GM21717 (cell line): ENCODE results near the gene PTGDR2.

Experiments used
- ATAC-seq: cut with Tn5 transposase; IDR thresholded peaks from one replicate; pipeline ENCODE4 v1.9.1; 2021; ENCODE audit warnings: mild to moderate bottlenecking, moderate library complexity; ENCODE audit not compliant: unreplicated experiment

Gene PTGDR2

DNA sequence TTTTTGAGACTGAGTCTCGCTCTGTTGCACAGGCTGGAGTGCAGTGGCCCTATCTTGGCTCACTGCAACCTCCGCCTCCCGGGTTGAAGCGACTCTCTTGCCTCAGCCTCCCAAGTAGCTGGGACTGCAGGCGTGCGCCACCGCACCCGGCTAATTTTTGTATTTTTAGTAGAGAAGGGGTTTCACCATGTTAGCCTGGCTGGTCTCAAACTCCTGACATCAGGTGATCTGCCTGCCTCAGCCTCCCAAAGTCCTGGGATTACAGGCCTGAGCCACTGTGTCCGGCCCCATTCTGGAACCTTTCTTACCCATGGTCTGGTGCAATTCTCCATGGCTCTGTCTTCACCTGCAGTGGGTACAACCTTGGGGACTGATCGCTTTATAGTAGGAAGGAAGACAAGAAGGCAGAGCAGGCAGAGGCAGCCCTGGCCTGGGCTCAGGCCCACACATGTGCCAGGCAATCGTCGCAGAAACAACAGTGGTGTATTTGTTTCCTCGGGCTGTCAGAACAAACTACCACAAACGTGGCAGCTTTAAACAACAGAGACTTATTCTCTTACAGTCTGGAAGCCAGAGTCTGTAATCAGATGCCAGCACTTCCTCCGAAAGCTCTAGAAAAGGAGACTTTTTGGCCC is 4.0 kb upstream of the PTGDR2 start:
- no peak for ATAC-seq

DNA sequence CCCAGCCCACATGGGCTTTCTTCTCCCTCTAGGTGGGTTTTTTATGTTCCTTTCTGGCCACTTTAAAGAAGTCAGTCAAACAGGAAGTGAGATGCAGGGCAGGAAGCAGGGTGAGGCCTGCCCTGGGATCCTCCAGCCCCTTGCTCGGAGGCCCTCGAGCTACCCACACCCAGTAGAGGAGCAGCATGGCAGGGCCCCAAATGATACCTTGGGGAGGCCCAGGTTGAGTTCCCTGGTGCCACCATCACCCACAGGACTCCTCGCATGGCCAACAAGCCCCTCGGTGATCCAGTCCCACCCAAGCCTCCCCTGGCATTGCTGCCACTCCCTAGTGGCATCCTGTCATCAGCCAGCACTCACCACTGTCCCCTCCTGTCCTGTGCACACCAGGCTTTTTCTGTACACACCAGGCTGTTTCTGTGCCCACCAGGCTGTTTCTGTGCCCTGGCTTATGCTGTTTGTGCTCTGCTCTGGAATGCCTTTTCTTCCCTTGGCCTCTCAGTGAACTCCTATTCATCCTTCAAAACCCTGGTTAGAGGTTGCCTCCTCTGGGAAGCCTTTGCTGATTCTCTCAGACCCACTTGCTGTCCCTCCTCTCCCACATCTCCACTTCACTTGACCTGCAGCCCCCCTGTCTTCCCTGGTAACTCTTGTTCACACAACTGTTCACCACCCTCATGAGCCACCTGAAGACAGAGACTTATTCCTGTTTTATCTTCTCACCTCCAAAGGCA is 3.1 kb upstream of the PTGDR2 start:
- no peak for ATAC-seq

DNA sequence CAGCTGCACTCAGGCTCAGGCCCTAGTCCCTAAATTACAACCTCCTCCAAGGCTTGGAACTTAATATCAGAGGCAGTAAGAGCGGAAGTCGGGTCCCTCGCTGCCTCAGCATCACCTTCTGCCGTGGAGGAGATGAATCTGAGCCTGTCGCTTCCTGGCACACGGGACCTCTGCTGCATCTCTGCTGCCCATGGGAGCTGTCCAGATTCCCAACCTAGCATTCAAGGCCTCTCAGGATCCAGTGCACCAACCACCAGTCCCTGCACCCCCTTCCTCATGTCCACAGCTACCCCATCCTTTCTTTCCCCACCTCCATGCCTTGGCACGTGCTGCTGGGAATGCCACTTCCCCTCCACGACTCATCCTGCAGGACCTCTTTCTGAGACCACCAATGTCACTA is 2.5 kb upstream of the PTGDR2 start:
- ATAC-seq, result no peak

DNA sequence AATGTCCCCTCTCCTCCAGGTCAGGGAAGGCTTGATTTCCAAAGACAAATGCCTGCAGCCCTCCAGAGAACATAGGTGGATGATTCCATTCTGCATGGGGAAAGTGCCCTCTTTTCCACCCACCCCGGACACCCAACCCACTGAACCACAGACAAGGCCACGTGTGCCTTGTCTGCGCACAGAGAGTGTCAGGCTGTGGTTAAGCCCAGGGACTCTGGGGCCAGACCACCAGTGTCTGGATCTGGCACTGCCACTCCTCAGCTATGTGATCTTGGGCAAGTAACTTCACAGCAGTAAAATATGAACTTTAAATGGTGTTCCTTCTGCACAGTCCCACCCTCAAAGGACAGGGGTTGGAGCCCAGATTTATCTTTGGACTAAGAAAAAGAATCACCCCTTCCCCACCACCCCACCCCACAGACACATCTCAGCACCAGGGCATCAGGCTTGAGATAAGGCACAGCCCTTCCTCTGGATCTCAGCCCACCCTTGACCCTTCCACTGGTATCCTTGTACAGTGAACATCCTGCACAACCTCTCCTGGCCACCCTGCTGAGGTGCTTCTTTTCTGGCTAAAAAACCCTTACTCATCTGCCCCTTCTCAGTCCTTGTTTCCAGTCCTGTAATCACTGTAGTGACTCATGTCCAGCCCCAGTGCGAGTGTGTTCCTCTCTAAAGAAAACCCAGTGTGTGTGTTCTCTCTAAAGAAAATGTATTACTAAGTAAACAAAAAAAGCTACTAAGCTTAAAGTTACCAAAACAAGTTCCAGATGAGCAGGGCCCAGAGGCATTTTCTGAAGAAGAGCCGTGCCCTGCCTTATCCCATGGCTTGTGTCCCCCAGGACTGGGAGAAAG is 1.9 kb upstream of the PTGDR2 start:
- no peak for ATAC-seq

DNA sequence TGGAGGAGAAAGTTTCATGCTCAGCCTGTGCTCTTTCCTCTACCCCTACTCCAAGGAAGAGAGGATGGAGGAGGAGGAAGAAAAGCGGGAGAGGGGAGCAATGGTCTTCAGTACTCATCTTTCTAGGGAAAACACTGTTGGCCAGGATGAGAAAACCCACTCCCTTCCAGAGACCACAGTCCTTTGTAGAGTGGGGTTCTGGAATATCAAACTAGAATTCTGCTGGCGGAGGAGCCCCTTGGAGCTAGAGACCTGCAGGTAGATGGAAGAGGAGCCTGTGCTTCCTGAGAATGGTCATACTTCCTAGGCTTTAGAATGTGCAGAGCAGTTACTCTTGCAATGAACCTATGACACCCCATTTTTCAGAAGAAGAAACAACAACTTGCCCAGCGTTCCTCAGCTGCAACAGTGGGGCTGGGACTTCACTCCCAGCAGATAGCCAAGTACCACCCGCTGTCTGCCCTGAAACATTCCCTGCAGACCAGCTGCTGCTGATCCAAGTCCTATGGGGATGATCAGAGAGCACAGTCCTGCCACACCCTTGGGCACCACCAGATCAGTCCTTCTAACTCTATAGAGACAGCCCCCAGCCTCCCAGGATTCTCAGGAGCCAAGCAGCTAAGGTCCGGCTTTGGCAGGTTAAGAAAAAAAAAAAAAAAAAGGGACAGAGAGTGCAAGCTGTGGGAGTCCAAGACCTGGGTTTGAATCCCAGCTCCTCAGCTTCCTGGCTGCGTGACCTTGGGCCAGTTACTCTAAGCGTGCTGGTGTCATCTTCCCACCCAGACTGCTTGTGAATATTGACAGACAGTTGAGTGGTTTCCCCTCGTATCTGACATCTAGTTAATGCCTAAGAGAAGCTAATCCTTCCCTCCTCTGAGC is 664 bp downstream of the PTGDR2 start:
- no peak for ATAC-seq

DNA sequence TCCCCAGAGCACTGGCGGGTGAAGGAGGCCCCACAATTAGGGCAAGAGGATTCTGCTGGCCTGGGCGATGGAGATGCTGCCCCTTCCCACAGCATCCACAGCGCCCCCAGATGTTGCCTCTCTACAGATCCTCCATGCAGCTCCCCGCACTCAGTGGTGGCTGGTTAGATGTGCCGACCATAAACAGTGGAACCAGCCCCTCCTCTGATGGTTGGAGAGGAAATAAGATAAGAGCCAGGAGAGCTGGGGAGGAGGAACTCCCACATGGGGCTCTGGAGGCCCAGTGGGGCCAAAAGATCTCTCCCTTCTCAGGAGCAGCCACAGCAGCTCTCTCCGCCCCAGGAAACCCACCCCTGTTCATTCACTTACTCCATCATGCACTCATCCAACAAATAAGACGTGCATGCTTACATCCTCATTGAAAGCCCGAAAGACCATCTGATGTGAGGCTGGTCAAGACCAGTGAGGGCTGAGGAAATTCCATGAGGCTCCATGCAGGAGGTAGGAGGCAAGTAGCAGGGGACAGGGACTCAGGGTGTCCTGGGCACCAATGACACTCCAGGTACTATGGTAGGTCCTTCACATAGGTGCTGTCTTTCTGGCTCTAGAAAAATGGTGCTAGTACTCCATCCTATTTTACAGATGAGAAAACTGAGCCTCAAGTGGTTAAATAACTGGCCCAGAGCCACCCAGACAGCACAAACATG is 1.5 kb downstream of the PTGDR2 start:
- ATAC-seq, result no peak

DNA sequence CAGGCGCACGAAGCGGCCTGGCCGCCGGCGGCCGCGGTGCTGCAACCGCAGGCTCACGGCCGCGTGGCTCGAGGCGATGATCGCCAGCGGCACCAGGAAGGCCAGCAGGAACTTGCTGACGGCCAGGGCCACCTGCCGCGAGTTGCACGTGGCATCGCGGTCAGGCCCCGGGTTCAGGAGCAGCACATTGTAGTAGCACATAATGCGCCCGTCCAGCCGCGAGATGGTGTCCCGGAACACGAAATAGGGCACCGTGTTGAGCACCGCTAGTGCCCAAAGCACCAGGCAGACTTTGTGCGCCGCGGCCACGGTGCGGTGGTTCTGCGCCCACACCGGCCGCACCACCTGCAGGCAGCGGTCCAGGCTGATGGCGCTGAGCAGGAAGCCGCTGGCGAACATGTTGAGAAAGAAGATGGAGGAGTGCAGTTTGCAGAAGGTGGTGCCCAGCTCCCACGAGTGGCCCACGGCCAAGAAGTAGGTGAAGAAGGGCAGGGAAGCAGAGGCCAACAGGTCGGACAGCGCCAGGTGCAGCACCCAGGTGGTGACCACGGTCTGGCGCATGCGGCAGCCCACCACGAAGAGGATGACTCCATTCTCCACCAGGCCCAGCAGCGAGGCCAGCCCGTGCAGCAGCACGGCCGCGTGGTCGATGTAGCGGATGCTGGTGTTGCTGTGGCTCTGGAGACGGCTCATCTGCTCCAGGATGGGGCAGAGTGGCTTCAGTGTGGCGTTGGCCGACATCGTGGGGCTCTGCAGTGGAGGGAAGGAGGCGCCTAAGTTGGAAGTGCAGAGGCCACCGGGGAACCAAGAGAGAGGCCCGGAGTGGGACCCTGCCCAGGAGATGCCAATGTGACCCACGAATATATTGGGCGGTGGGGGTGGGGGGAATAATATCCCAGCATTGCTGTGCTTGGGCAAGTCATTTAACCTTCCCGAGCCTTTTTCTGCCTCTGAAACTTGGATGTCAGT is 2.5 kb downstream of the PTGDR2 start:
- no peak for ATAC-seq

DNA sequence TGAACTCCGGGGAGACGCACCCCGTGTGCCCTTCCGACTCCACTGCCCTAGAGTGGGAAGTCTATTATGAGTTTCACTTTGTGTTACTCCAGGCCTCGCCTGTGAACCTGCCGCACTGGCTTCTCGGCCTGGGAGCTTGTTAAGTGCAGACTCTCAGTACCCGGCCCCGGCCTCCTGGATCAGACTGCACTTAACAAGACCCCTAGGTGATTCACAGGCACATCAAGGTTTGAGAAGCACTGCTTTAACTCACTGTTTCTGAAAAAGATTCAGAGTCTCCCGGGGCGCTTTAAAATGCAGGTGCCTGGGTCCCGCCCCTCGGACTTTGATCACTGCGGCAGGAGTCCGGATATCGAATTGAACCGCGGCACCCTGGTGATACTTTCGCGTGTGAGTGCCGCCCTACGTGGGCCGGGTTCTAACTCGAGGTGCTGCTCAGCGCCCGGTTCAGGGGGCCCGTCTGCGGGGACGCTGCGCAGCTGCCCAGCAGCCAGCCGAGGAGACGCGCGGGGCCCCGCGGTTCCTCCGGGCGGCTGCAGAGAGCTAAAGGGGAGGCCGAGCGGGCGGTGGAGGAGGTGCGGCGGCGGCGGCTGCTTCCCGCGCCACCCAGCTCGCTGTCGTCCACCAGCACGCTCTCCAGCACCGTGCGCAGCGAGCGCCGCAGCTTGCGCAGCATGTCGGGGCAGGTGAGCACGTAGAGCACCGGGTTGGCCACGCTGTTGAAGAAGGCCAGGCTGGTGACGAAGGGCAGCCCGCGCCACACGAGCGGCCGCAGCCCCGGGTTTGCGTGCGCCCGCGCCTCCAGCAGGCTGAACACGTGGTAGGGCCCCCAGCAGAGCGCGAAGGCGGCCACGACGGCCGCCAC is 3.4 kb downstream of the PTGDR2 start:
- ATAC-seq, result no peak

DNA sequence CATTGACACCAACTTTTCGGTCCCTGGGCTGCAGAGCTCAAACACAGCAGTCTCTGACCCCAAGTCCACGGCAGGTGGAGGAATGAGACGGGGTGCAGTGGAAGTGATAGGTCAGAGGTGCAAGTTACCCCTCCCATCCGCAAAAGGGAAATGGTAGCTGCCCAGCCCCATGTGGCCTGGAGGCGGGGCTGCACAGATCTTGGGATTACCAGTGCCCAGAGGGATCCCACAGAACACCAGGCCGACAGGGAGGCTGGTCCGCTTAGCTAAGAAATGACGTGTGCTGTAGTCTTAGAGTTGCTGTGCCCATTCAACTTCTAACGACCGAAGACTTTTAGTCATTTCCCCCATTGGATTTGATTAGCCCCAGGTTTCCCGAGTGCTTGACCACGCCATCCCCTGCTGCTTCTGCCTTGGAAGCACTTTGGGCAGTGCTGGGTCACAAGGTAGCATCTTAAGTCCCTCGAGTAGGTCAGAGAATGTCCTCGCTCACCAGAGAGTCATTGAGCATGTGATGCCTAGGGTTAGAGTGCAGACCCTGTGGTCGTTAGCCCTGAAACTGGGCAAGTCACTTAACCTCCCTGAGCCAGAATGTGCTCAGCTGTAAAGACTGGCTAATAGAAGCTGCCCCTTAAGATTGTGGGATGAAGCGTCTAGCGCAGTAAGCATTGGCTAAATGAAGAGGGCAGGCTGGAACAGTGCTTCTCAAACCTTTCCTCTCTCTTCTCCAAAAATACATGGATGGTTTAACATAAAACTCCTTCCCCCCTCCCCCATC is 4.2 kb downstream of the PTGDR2 start:
- ATAC-seq, result no peak

DNA sequence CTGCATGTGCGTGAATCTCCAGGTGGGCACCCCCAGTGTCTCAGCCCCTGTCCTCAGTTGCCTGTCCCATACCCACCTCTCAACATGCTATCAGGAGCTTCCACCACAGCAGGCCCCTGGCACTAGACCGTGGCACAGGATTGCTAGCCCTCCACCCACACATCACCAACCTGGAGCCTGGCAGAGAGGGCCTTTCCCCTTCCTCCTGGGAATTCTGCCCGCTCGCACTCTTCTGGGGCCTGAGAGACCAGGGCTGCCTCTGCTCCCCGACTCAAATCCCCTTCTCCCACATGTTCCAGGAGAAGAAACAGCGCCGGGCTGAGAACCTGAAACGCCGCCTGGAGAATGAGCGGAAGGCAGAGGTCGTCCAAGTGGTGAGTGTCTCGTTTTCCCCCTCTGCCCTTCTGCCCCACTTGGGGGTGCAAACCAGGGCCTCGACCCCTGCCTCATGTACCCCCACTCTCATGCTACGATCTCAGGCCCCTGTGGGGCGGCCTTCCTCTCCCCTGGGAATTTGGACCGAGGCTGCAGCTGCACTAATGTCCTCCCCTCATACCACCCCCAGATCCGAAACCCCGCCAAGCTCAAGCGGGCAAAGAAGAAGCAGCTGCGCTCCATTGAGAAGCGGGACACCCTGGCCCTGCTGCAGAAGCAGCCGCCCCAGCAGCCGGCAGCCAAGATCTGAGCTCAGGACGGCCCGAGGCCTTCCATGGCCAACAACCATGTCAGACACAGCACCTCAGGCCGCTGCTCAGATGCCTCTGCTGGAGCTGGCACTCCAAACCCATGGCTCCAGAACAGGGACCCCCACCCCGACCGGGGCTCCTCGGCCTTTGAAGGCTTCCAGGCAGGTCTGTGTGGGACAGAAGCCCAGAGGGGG is 5.9 kb downstream of the PTGDR2 start:
- no peak for ATAC-seq

DNA sequence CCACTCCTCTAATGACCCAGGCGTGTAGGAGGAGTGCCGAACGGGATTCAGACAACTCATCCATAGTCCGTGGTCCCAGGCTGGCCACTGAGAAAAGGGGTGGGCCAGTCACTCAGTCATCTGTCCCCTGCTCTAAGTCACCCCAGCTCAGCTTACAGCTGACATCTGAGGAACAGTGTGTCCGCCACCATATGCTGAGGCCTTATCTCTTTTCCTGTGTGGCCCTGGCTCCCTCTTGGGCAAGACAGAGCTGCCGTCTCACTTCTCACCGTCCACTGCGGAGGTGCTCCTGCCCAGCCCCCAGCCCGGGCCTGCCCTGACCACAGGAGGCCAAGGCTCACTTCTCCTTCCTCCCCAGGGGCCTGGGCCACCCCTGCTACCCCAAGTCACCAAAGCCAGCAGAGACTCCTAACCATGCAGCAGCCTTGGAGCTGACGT is 7.0 kb downstream of the PTGDR2 start:
- ATAC-seq, result no peak

DNA sequence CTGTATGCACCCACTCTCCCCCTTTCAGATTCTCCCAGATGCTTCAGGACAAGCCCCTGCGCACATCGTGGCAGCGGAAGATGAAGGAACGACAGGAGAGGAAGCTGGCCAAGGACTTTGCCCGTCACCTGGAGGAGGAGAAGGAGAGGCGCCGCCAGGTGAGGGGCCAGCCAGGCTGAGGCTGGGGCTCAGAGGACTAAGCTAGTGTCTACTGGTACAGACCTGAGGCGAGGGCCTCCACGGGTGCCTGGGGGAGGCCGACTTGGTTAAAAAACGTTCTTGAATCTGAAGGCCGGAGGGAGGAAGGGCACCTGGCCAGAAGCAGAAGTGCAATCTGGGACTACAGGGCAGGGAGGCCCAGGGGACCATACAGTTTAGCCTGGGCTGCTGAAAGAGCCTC is 7.9 kb downstream of the PTGDR2 start:
- no peak for ATAC-seq

DNA sequence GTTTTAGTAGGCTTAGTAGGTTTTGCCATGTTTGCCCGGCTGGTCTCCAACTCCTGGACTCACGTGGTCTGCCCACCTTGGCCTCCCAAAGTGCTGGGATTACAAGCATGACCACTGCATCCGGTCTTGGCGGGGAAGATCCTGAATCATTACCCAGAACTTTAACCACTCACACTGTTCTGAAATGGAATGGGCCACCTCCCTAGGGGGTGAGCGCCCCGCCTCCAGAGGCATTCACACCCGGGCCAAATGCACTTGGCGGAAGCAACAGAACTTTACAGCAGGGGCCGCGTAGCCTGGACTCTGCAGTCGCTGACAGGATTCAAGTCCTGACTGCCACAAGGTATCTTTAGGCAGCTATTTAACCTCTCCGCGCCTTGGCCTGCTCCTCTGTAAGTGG is 8.5 kb downstream of the PTGDR2 start:
- ATAC-seq, result no peak

DNA sequence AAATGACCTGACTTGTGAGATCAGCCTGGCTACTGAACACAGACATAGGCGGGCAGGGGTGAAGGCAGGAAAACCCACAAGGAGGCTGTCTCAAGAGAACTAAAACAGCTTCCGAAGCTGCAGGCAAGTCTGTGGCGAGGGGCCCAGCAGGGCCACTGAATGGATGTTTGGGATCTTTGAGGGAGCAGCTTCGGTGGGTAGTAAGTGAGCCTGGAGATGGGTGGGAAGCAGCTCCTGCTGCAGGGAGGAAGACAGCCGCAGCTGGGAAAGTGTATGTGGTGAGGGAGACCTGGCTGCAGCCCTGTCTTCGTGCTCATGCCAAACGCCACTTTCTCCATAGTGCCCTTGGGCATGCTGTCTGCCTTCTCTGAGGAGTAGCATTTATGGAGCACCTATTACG is 10.4 kb downstream of the PTGDR2 start:
- ATAC-seq, result no peak

DNA sequence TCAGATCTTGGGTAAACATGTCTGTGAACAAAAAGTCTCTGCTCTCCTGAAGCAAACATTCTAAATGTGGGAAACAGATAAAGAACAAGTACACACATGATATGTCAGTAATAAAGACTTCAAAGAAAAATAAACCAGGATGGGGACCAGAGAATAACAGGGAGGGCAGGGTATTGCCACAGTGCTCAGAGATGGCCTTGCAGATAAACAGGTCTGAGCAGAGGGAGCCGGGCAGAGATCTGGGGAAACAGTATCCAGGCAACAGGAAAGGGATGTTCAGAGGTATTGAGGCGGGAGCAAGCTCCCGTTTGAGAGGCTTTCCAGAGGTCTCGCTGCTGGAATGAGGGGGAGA is 10.9 kb downstream of the PTGDR2 start:
- ATAC-seq, result no peak

DNA sequence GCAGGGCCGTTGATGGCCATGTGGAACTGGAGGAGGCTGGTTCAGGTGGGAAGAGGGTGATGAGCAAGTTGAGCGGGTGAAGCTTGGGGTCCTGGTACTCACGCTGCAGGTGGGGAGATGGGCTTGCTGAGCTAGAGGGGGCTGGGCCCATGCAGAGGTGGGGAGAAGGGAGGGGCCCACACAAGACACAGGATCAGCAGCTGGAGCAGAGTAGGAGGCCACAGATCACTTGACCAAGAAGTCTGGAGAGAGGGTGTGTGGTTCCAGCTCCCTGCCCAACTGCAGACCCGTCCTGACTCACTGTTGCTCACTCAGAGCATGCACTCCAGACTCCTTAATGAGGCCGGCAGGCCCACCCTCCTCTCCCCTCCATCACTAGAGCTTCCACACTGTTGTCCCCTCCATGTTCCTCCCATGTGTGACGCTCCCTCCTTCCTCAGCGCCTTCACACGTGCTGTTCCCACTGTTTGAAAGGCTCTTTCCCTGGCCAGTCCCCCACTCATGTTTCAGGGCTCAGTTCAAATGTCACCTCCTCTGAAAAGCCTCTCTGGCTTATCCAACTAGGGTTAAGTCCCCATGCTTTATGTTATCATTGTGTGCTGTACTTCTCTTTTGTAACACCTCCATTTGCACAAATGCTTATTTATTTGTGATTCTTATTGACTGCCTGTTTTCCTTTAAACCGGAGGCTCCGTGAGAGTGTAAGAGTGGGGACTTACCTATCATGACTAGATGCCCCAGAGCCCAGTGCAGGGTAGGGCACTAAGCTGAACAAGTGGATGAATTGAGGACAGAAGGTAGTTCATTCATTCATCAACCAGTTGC is 11.5 kb downstream of the PTGDR2 start:
- ATAC-seq, result no peak
